Measurements from ENCODE around the gene TCERG1L. TPM values are rescaled to one million over a fixed set of nuclear protein-coding genes. Genes with fewer than 3 reads are reported as not detected.

Gene TCERG1L
- total RNA-seq, 2 donors from 2014 or later = not detected

DNA sequence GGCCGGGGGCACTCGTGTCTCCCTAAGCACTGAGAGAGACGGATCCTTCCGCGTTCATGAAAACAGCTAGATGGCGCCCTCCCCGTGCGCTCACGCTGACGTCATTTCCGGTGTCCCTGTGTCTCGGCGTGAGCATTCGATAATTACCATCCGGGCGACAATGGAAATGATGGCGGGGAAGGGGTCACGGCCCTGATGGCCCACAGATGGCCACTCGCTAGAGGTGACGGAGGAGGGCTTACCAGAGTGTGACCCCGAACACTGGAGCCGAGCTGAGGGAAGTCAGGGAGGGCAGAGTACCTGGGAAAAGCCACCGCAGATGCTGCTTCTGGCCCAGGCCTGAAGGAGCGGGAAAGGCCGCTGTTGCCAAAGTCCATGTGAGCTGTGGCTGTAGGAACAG lies 222.9 kb downstream of the TCERG1L start:
- Mint-ChIP-seq H3K4me1 (no peaks in the 10 kb centered on the region), H3K36me3 (ENCODE audit: low read depth) (no peaks in the 10 kb centered on the region), H3K4me3 (no peak overlapping the region), H3K27me3 (peaks cover 6% of the 10 kb centered on the region), H3K27ac (no peak overlapping the region)
- no peak for DNase-seq
- no peak for ATAC-seq
- H3K9me3 ChIP-seq (ENCODE audit: control insufficient read depth, low read length, poor library complexity, severe bottlenecking) = no peaks in the 10 kb centered on the region

DNA sequence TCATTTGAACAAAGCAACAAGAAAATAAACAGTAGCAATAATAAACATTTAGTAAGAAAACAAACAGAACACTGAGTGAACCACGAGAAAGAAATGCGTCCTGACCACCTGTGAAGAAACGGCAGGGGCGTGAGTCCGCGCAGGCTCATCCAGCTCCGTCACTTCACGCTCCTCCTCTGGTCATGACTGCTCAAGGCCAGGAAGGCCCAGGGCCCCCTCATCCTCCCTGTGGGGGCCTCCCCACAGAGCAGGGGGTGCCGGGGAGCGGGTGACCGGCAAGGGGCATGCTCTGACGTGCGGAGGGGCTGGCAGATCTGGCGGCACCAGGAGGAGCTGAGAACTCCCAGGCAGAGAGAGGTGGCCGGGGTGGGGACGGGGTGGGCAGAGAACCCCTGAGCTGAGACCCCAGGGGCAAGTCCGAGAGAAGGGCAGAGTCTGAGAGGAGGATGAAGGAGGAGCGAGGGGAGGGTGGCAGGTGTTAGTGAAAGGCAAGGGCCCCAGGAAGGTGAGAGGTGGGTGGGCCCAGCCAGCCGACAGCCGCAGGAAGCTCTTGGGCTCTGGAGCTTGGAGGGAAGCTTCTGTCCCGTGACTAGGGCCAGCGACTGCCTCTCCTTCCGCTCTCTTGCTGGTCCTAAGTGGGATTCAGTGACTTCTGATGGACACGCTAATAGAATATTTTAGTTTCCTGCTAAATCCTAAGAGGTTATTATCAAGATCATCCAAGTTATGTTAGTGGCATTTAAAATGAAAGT lies 223.9 kb downstream of the TCERG1L start:
- no peak overlapping the region for H3K27ac Mint-ChIP-seq
- peaks cover 6% of the 10 kb centered on the region for H3K27me3 Mint-ChIP-seq
- no peaks in the 10 kb centered on the region for H3K9me3 ChIP-seq (ENCODE audit: control insufficient read depth, low read length, poor library complexity, severe bottlenecking)
- no peaks in the 10 kb centered on the region for H3K36me3 Mint-ChIP-seq (ENCODE audit: low read depth)
- H3K4me3 Mint-ChIP-seq = no peak overlapping the region
- no peaks in the 10 kb centered on the region for H3K4me1 Mint-ChIP-seq
- ATAC-seq (no peak), DNase-seq (no peak)

DNA sequence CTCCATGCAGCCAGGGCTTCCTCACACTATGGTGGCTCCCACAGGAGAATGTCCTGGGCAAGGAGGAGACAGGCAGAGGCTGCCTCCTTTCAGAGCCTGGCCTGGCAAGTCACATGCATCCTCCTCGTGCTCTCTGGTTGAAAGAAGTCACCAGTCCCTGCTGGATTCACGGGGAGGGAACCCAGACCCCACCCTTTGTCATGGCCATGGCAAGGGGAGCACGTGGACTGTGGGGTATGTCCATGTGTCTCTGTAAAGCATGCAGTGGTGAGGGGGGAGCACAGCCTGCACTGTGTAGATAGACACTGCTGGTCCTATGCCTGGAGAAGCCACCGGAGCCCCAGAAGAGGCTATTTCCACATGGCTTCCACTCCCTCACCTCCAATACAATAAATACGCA lies 225.0 kb downstream of the TCERG1L start:
- no peak for DNase-seq
- Mint-ChIP-seq H3K27ac (no peak overlapping the region), H3K4me3 (no peak overlapping the region), H3K4me1 (no peaks in the 10 kb centered on the region), H3K27me3 (peaks cover 8% of the 10 kb centered on the region), H3K36me3 (ENCODE audit: low read depth) (no peaks in the 10 kb centered on the region)
- H3K9me3 ChIP-seq (ENCODE audit: control insufficient read depth, low read length, poor library complexity, severe bottlenecking) = no peaks in the 10 kb centered on the region
- ATAC-seq = no peak

DNA sequence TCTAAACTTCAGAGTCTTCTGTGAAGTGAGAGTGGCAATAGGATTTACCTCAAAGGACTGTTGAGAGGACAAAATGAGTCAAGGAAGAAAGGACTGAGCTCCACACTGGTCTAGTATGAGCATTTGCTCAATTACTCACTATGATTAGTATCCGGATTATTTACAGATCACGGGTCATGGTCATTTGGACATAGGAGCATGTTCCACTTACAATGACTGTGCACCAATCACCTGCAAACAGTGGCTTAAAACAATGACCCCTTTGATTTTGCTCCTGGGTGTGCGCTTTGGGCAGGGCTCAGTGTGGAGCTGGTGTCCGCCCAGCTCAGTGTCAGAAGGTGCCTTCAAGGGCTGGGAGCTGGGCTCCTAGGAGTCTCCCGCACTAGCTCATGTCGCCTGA lies 225.4 kb downstream of the TCERG1L start:
- no peaks in the 10 kb centered on the region for H3K36me3 Mint-ChIP-seq (ENCODE audit: low read depth)
- no peaks in the 10 kb centered on the region for H3K9me3 ChIP-seq (ENCODE audit: control insufficient read depth, low read length, poor library complexity, severe bottlenecking)
- ATAC-seq (no peak), DNase-seq (no peak)
- H3K27ac Mint-ChIP-seq = no peak overlapping the region
- H3K27me3 Mint-ChIP-seq = peaks cover 10% of the 10 kb centered on the region
- H3K4me1 Mint-ChIP-seq = no peaks in the 10 kb centered on the region
- H3K4me3 Mint-ChIP-seq = no peak overlapping the region

DNA sequence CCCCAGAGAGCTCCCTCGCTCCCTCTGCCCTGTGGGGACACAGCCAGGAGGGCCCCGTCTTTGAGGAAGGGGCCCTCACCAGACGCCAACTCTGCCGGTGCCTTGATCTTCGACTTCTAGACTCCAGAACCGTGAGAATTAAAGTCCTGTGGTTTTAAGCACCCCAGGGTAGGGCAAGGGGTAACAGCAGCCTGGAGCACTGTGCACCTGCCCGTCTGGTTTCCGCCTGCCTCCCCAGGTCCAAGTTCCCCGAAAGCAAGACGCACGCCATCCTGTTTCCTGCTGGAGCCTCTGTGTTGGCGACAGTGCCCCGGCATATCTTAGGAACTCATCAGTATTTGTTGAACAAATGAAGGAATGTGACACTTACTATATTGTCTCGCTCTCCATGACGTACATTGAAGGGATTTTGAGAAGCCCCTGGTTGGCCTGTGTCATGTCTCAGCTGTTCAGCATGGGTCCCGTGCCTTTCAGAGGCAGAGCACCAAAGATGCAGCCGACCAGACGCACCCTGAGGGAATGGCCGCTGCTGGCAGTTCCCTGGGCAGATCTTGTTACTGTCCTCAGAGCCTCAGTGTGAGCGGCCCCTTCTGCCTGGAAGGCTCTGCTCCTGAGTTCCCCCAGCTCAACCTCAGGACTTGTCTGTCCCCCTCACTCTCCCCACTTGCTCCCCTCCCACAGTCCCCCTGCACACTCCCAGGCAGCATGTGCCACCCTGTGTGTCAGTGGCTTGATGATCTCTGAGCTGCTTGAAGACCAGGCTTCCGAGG lies 226.2 kb downstream of the TCERG1L start:
- H3K4me3 Mint-ChIP-seq = no peak overlapping the region
- no peak overlapping the region for H3K27ac Mint-ChIP-seq
- H3K9me3 ChIP-seq (ENCODE audit: control insufficient read depth, low read length, poor library complexity, severe bottlenecking) = no peaks in the 10 kb centered on the region
- H3K4me1 Mint-ChIP-seq = no peaks in the 10 kb centered on the region
- H3K36me3 Mint-ChIP-seq (ENCODE audit: low read depth) = no peaks in the 10 kb centered on the region
- ATAC-seq (no peak), DNase-seq (no peak)
- H3K27me3 Mint-ChIP-seq = peaks cover 11% of the 10 kb centered on the region

- H3K9me3 ChIP-seq (ENCODE audit: control insufficient read depth, low read length, poor library complexity, severe bottlenecking) = no peaks in the 10 kb centered on the region
- Mint-ChIP-seq H3K27ac (no peak overlapping the region), H3K4me3 (no peak overlapping the region), H3K4me1 (no peaks in the 10 kb centered on the region), H3K36me3 (ENCODE audit: low read depth) (no peaks in the 10 kb centered on the region), H3K27me3 (peaks cover 14% of the 10 kb centered on the region)
- no peak for DNase-seq
- no peak for ATAC-seq
These were observed 226.8 kb downstream of the TCERG1L start for GRCh38 chr10:131084791-131085090.

DNA sequence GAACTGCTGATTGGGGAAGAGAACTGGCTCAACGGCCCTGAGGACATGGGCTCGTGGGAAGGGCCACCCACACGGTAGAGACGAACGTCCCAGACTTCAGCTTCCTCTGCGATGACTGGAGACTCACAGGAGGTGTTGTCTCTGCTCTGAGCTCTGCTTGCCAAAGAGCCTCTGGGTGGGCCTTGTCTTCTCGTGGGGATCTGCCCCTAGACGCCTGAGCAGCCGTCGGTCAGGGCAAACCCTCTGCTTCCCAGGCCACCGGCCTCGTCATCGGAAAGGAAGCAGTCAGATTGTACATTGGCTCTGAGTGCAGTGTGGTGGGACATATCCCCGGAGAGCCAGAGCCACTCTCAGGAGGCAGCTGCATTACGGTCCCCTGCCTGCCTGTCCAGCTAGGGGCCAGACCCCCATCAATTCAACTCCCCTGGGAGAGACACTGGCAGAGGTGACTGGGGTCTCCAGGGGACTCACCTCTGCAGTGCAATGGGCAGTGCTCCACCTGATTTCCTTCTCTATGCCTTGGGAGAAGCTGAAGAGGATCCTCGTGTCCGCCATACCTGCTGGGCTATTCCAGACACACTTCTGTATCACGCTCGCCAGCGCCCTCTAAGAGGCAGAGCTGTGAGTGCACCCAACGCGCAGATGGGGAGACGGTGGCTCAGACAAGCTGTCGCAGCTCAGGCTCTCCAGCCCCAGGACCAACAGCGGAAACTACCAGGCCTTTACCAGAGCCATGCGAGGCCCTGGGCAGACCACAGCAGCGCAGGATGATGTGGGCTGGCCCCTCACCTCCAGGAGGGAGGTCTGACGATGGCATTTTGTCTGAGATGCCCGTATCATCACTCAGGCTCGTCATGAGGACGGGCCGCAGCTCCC lies 227.4 kb downstream of the TCERG1L start:
- Mint-ChIP-seq H3K4me3 (no peak overlapping the region), H3K27me3 (peaks cover 14% of the 10 kb centered on the region), H3K27ac (no peak overlapping the region), H3K4me1 (no peaks in the 10 kb centered on the region), H3K36me3 (ENCODE audit: low read depth) (no peaks in the 10 kb centered on the region)
- DNase-seq (no peak), ATAC-seq (no peak)
- no peaks in the 10 kb centered on the region for H3K9me3 ChIP-seq (ENCODE audit: control insufficient read depth, low read length, poor library complexity, severe bottlenecking)

DNA sequence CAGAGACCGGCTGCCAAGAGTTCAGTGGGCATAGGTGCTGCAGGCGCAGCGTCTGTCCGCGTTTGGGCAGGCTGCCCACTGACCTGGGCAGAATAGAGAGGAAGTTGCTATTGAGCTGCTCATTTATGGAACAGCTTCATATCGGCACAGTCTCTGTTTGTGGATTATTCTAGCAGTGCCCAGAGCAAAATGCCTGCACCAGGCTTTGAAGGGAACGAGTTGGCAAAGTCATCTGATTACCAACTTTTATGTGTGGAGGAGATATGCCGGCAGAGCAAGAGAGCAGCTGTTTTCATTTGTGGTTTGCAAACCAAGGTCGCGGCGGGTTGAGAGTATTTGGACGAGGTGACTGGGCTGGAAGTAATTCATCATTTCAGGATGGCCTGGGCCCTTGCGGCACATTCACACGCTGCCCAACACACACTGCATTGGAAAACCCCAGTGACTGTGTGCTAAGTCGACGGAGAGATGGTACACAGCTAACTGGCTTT lies 228.5 kb downstream of the TCERG1L start:
- peaks cover 14% of the 10 kb centered on the region for H3K27me3 Mint-ChIP-seq
- no peaks in the 10 kb centered on the region for H3K36me3 Mint-ChIP-seq (ENCODE audit: low read depth)
- DNase-seq = no peak
- ATAC-seq = no peak
- H3K9me3 ChIP-seq (ENCODE audit: control insufficient read depth, low read length, poor library complexity, severe bottlenecking) = no peaks in the 10 kb centered on the region
- H3K4me3 Mint-ChIP-seq = no peak overlapping the region
- H3K27ac Mint-ChIP-seq = no peak overlapping the region
- no peaks in the 10 kb centered on the region for H3K4me1 Mint-ChIP-seq

GRCh38 chr10:131082201-131082850 lies 229.2 kb downstream of the TCERG1L start:
- Mint-ChIP-seq H3K4me1 (no peaks in the 10 kb centered on the region), H3K4me3 (no peak overlapping the region), H3K27ac (no peak overlapping the region), H3K36me3 (ENCODE audit: low read depth) (no peaks in the 10 kb centered on the region), H3K27me3 (peaks cover 14% of the 10 kb centered on the region)
- ATAC-seq (no peak), DNase-seq (no peak)
- no peaks in the 10 kb centered on the region for H3K9me3 ChIP-seq (ENCODE audit: control insufficient read depth, low read length, poor library complexity, severe bottlenecking)

GRCh38 chr10:131081786-131082185 lies 229.7 kb downstream of the TCERG1L start:
- ATAC-seq (no peak), DNase-seq (no peak)
- H3K4me3 Mint-ChIP-seq = no peak overlapping the region
- no peaks in the 10 kb centered on the region for H3K4me1 Mint-ChIP-seq
- H3K36me3 Mint-ChIP-seq (ENCODE audit: low read depth) = no peaks in the 10 kb centered on the region
- peaks cover 14% of the 10 kb centered on the region for H3K27me3 Mint-ChIP-seq
- H3K9me3 ChIP-seq (ENCODE audit: control insufficient read depth, low read length, poor library complexity, severe bottlenecking) = no peaks in the 10 kb centered on the region
- H3K27ac Mint-ChIP-seq = no peak overlapping the region

GRCh38 chr10:131081376-131081775 lies 230.1 kb downstream of the TCERG1L start:
- DNase-seq = no peak
- Mint-ChIP-seq H3K4me1 (no peaks in the 10 kb centered on the region), H3K27me3 (peaks cover 14% of the 10 kb centered on the region), H3K4me3 (no peak overlapping the region), H3K36me3 (ENCODE audit: low read depth) (no peaks in the 10 kb centered on the region), H3K27ac (no peak overlapping the region)
- H3K9me3 ChIP-seq (ENCODE audit: control insufficient read depth, low read length, poor library complexity, severe bottlenecking) = no peaks in the 10 kb centered on the region
- ATAC-seq = no peak

DNA sequence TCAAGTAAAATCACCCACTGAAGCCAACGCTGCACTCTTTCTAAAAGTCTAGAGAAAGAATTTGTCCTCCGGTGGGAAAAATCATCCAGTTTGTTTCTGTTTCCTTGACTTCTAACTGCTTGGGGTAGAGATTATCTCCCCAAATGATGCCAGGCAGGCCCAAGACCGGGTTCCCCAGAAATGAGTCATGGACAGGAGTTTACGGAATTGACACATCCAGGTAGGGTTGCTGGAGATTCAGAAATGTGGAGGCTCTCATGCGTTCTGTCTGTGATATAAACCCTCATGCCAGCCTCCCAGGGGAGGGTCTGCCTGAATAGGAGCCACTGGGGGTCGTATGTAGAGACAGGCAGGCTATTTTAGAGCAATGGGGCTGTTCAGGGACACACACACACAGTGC lies 230.9 kb downstream of the TCERG1L start:
- H3K9me3 ChIP-seq (ENCODE audit: control insufficient read depth, low read length, poor library complexity, severe bottlenecking) = no peaks in the 10 kb centered on the region
- Mint-ChIP-seq H3K4me3 (no peak overlapping the region), H3K36me3 (ENCODE audit: low read depth) (no peaks in the 10 kb centered on the region), H3K27ac (no peak overlapping the region), H3K27me3 (peaks cover 11% of the 10 kb centered on the region), H3K4me1 (no peaks in the 10 kb centered on the region)
- DNase-seq = no peak
- no peak for ATAC-seq

GRCh38 chr10:131079314-131079713 lies 232.2 kb downstream of the TCERG1L start:
- H3K9me3 ChIP-seq (ENCODE audit: control insufficient read depth, low read length, poor library complexity, severe bottlenecking) = no peaks in the 10 kb centered on the region
- H3K4me3 Mint-ChIP-seq = no peak overlapping the region
- no peaks in the 10 kb centered on the region for H3K36me3 Mint-ChIP-seq (ENCODE audit: low read depth)
- ATAC-seq = no peak
- no peaks in the 10 kb centered on the region for H3K4me1 Mint-ChIP-seq
- DNase-seq = no peak
- peaks cover 8% of the 10 kb centered on the region for H3K27me3 Mint-ChIP-seq
- no peak overlapping the region for H3K27ac Mint-ChIP-seq

Data from T-helper 17 cell (primary cell).